GM18505 (cell line): Measurements from ENCODE around the gene CLEC3B.
"Not testable (repeated sequence)": the region's sequence is repeated elsewhere in the genome, so short reads cannot be mapped to it uniquely, and the experiment has no call there.

ENCODE experiments used
- ATAC-seq: cut with Tn5 transposase; IDR thresholded peaks from one replicate; pipeline ENCODE4 v1.9.1; 2021; ENCODE audit not compliant: unreplicated experiment
- POLR2A ChIP-seq: IDR thresholded peaks from 4 replicates; pipeline ENCODE4 v1.6.1; 2011; ENCODE audit warnings: borderline replicate concordance; ENCODE audit not compliant: insufficient read depth, insufficient read length; ENCODE audit errors: extremely low read depth

The CLEC3B gene

DNA sequence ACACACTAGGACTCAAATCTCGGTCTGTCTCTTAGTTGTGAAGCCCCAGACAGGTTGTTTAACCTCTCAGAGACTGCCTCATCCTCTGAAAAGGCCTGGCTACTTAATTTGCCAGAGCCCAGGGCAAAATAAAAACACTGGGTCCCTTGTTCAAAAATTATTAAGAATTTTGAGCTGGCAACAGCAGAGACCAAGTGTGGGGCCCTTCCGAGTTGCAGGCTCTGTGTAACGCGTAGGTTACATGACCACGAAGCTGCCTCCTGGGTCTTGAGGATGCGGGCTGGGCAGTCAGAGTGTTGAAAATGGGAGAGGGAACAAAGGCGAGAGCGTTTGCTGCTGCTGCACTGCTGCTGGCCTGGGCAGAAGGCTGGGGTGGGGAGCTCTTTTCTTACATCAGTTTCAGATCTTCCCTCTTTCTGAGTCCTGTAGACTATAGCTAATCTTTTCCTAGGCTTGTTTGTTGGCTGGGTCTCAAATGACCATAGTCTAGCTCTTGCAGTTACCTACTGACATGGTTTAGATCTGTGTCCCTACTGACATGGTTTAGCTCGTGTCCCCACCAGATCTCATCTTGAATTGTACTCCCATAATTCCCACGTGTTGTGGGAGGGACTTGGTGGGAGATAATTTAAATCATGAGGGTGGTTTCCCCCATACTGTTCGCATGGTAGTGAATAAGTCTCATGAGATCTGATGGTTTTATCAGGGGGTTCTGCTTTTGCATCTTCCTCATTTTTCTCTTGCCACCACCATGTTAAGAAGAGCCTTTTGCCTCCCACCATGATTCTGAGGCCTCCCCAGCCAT, 49.9 kb downstream of the CLEC3B start:
- ATAC-seq, result no peak
- TF ChIP-seq POLR2A, result no peak

DNA sequence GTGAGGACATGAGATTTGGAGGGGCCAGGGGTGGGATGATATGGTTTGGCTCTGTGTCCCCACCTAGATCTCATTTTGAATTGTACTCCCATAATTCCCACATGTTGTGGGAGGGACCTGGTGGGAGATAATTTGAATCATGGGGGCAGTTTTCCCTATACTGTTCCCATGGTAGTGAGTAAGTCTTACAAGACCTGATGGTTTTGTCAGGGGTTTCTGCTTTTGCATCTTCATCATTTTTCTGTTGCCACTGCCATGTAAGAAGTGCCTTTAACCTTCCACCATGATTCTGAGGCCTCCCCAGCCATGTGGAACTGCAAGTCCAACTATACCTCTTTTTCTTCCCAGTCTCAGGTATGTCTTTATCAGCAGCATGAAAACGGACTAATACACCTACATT, 52.2 kb downstream of the CLEC3B start:
- ATAC-seq, result not testable (repeated sequence)

DNA sequence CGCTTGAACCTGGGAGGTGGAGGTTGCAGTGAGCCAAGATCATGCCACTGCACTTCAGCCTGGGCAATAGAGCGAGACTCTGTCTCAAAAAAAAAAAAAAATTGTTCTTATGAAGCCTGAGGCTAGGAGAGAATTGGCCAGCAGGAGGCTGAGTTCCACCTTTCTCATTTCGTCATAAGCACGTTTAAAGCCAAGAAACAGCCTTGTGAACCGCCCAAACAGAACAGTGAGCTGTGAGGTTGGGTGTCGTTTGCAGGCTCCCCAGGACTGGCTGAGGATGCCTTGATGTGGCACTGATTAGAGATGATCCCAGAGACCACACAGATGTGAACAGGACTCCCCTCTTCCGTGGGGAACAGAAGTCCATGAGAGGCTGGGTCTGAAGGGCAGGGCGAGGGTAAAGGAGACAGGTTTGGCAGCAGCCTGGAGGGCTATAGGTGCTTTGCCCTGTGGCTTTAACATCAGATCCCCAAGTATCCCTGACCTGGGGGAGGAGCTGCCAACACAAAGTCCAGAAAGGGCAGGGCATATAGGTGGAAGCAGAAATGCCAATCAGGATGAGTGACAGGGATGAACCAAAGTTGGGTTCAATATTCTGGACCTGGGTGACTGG, 52.9 kb downstream of the CLEC3B start:
- no peak for TF ChIP-seq POLR2A
- ATAC-seq, result no peak

DNA sequence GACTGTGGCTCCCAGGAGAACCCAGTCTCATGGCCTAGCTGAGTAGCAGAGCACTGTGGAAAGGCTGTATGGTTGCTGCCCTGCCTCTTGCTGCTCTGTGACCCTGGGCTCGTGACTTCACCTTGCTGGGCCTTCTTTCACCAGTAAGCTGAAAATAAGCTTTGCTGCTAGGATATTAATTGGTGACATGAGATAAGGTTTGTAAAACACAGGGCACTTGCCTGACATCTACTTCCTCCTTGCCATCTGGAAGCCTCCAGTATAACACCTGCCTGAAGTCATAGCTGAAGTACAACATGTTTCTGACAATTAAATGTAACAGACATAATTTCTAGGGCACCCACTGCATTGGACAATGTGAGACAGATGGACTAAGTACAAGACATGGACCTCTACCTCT, 53.6 kb downstream of the CLEC3B start:
- no peak for TF ChIP-seq POLR2A
- no peak for ATAC-seq

DNA sequence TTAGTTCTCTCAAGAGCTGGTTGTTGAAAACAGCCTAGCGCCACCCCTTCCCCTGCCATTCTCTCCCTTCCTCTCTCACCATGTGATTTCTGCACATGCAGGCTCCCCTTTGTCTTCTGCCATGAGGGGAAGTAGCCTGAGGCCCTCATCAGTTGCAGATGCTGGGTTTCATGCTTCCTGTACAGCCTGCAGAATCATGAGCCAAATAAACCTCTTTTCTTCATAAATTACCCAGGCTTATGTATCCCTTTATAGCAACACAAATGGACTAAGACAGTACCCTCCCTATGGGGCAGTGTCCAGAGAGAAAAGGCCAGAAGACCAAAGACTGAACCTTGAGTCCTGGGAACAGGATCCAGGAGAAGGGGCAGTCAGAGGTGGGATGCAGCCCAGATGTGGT, 54.7 kb downstream of the CLEC3B start:
- no peak for ATAC-seq
- TF ChIP-seq POLR2A, result no peak

DNA sequence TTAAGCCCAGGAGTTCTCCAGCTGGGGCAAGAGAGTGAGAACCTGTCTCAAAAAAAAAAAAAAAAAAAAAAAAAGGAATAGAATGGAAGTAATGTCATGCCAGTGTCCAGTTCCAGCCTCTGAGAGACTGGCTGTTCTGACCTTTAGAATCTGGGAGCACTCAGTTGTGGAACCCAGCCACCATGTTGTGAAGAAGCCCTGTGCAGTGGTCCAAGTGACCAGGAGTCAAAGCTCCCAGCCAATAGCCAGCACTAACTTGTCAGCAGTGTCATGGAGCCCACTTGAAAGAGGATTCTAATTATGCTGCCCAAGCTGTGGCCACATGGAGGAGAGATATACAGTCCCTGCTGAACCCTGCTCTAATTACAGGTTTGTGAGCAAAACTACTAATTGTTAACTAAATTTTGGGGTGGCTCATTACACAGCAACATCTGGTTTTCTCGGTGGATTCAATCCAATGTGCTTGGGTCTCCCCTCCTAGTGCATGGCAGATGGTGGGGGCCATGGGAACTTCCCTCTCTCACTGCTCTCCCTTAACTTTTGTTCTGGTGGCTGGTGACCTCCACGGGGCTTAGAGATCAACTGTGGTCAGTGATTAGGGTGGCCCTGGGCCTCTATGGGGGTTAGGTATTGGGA, 55.5 kb downstream of the CLEC3B start:
- ATAC-seq, result no peak
- no peak for TF ChIP-seq POLR2A

DNA sequence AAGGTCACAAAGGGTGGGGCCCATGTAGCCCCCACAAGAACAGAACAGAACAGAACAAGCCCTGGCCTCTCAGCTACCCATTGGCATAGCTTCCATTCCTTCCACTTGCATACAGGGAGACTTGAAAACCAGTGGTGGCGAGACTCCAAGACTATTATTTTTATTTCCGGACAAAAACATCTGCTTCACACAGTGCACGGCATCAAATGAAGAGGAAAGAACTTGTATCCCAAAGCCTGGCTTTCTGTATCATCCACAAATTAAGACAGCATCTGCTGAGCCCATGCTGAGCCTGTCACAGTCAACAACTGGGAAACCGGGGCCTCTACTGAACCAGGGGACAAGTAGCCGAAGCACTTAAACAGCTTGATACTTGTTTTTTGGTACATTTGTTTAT, 56.0 kb downstream of the CLEC3B start:
- no peak for TF ChIP-seq POLR2A
- no peak for ATAC-seq

DNA sequence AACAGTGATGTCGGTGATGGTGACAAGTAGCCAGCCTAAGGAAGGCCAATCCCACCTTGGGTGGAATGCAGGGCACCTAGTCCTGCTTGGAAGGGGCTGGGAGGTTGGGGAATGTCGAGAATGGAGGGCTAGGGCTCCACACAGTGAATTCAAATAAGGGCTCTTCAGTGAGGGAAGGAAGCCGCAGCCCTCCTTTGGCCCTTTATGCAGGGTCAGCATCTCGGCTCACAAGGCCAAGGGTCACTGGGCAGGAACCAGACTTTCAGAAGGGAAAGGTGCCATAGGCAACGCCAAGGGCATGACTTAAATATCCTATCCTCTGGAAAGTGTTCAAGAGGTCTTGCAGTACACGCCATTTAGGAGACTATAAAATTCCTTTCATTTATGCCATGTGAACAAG, 56.9 kb downstream of the CLEC3B start:
- no peak for TF ChIP-seq POLR2A
- ATAC-seq, result no peak

DNA sequence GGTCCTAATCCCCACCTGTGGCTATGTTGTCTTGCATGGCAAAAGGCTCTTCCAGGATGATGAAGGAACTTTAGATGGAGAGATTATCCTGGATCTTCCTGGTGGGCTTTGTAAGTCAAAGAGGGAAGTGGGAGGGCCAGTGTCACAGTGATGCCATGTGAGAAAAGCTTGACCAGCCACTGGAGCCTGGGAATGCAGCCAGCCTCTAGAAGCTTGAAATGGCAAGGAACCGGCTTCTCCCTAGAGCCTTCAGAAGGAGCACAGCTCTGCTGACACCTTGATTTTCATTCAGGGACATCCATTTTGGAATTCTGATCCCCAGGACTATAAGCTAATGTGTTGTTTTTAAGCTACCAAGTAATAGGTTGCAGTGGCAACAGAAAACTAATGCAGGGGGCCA, 58.3 kb downstream of the CLEC3B start:
- TF ChIP-seq POLR2A, result no peak
- no peak for ATAC-seq

DNA sequence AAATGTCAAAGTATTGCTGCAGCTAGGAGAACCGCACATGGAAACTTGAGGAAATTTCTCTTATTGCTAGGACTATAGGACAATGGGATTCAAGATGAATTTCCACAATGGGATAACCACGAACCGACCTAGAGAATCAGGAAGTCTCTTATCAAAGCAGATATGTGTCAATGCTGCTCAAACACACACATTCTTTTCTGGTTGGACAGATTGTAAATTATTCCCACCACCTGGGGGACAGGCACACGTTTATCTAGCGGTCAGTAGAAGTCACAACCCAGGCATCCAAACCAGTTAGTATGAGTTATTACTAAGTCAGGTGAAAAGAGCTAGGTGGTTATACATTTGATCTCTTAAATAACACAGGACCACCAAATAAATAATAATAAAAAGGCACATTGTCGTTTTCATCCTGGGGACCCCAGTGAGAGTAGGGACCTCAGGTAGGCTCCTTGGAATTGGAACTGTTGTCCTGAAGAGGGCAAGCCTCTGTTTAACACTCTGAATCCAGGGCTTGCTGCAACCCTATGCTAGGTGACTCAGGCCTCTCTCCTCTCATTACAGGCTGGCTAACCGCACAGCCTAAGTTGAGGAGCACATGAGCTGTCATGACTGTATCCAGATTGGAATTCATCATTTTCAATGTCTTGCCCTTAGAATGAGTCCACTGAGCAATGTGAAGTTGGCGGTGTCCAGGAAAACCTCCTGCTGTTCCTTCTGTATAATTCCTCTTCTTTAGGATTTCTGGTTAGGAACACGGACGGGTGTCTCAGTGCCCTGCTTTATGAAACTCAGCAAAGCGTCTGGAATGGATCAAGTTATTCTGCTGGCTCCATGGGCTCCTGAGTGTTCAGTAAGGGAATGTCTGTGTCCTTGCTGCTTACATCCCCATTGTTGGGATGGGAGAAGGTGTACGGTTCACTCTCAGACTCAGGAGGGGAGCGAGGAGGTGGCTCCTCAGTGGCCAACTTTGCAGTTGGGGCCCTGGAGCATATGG, 59.0 kb downstream of the CLEC3B start:
- ATAC-seq, result no peak
- TF ChIP-seq POLR2A, result no peak
